GM12801 (cell line): ENCODE measurements around the gene PGK1.

Experiments used
- TF ChIP-seq, protein P1 (sequence below): IDR thresholded peaks from one replicate; pipeline ENCODE4 v1.5.1; 2011; ENCODE audit warnings: control low read depth; ENCODE audit not compliant: insufficient read length; ENCODE audit errors: extremely low read depth

The PGK1 gene

GRCh38 chrX:78124307-78124706, 20.3 kb downstream of the PGK1 start:
- TF ChIP-seq, protein P1, sequence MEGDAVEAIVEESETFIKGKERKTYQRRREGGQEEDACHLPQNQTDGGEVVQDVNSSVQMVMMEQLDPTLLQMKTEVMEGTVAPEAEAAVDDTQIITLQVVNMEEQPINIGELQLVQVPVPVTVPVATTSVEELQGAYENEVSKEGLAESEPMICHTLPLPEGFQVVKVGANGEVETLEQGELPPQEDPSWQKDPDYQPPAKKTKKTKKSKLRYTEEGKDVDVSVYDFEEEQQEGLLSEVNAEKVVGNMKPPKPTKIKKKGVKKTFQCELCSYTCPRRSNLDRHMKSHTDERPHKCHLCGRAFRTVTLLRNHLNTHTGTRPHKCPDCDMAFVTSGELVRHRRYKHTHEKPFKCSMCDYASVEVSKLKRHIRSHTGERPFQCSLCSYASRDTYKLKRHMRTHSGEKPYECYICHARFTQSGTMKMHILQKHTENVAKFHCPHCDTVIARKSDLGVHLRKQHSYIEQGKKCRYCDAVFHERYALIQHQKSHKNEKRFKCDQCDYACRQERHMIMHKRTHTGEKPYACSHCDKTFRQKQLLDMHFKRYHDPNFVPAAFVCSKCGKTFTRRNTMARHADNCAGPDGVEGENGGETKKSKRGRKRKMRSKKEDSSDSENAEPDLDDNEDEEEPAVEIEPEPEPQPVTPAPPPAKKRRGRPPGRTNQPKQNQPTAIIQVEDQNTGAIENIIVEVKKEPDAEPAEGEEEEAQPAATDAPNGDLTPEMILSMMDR: no peak

DNA sequence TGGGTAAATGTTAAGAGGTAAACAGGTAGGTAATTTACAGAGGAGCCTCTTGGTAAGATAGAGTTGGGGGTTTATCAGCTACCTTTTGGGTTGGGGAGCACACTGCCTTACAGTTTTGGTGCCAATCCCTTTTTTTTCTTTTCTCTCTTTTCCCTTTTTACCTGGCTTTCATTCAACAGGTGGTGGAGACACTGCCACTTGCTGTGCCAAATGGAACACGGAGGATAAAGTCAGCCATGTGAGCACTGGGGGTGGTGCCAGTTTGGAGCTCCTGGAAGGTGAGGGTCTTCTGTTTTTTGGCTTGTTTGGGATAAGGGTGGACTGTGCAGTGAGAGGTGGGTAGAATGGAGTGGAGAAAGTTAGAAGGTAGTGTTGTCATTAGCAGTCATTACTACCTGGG, 21.1 kb downstream of the PGK1 start:
- TF ChIP-seq, protein P1: no peak

- TF ChIP-seq, protein P1: no peak
These were observed 25.7 kb downstream of the PGK1 start for GRCh38 chrX:78129714-78130113.

DNA sequence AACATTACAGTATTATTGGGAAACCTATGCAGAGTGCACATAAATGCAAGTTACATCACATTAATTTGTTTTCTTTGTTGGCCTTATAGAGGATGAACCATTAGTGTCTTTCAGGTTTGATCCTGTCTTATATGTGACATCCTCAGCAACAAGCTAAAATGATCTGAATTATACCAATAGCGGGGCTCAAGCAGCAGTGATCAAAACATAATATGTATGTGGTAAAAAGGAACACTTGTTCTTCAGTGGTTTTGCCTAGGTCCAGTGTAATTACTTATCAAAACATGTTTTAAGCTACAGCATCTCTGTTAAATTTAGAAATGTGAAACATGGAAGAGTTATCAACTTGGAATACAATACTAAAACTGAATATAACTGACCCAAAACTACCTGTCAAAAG, 26.3 kb downstream of the PGK1 start:
- TF ChIP-seq, protein P1: no peak

GRCh38 chrX:78131117-78131516, 27.1 kb downstream of the PGK1 start:
- TF ChIP-seq, protein P1: no peak

DNA sequence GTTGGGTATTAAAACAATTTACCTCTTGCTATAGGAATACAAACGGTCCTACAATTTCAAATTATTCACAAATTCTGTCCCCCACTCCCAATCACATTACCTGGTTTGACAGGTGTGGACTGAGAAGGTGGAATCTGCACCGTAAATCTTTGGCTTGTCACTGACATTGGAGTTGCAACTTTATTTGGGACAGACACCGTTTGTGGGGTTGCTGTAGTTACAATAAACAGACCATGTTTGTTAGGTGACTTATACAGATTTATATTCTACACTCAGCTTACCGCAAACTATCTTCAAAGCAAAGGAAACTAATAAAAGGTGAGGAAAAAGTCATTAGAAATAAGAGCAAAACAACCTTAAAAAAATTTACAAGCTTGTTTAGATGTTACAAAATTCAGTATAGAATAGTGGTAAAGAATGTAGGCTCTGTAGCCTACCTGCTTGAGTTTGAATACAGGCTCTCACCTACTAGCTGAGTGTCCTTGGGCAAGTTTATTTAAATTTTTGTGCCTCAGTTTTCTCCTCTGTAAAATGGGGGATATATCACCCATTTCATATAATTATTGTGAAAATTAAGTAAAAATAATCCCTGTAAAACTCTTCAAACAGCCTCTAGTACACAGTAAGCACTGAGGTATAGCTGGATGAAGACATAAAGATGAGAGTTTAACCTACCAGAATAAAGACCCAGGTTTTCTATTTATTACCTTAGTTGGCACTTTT, 29.4 kb downstream of the PGK1 start:
- TF ChIP-seq, protein P1: no peak

DNA sequence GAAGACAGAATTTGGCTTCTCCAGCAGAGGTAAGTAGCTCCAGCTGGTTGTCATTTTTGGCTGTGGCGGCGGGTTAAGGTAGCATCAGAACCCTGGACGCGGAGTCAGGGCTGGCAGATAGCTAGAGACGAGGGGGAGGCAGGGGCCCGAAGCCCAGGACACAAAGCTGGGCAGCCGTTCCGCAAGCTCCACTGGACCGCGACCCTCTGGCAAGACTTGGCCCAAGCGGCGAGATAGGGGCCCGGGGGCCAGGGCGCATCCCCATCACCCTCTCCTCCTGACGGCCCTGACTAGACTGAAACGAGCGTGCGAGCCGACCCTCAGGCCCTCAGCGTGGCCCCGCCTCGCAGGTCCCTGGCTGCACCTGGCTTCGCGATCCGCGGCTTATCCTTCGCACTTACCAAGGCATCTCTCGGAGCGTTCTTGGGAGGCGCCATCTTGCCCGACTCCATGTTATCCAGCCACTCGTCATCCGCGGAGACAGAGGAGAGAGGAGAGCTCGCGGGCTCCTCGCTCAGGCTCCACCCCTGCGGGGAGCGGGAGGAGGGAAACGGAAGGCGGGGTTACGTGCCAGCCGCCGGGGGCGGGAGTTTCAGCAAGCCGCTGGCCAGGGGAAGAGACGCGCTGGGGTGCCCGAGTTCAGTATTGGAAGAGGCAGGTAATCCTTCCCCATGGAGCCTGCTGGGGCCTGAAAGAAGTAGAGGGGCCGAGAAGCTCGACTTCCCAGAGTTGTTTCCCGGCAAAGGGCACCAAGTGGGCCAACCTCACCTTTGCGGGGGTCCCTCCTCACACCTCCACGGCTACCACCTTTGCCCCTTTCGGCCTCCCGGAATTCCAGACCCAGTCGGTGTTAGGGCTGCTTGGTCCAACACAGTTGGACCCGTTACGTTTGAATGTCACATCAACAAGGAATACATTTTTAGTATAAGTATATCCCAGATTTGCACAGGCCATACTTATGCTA, 35.4 kb downstream of the PGK1 start, which contains the start of gene TAF9B:
Gene TAF9B, minus strand, starts transcription at position 491 of the 964 bp plus-strand sequence. Its CDS starts 39 bp downstream, at position 452.
- TF ChIP-seq, protein P1: no peak
